ENCODE data around the gene HDLBP.
"Not testable (repeated sequence)": the region's sequence is repeated elsewhere in the genome, so short reads cannot be mapped to it uniquely, and the experiment has no call there.

HDLBP gene

DNA sequence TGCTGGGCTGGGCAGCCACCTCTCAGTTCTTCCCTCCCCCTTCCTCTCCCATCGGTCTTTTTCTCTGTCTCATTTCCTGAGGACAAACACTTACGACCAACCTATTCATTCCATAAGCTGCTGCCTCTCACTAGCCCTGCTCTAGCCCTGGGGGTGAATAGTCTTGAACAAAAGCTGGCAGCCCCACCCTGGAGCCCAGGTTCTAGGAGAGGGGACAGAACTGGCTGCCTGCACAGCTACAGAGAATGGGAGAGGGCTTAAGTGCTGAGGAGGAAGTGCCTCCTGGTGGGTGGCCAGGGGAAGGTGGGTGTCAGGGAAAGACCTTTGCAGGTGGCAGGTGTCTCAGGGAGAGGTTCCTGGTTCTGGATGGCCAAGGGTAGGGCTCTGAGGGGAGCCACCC, 104.2 kb downstream of the HDLBP start:
- DNase-seq (ENCODE audit: low spot score) = no peak

DNA sequence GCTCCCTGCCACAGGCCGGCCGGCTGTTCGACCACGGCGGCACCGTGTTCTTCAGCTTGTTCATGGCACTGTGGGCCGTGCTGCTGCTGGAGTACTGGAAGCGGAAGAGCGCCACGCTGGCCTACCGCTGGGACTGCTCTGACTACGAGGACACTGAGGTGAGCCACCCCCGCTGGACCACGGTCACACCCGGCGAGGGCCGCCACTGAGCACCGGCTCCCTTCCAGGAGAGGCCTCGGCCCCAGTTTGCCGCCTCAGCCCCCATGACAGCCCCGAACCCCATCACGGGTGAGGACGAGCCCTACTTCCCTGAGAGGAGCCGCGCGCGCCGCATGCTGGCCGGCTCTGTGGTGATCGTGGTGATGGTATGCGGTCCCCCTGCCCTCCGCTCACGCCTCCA, 106.2 kb downstream of the HDLBP start:
- no peak for DNase-seq (ENCODE audit: low spot score)

DNA sequence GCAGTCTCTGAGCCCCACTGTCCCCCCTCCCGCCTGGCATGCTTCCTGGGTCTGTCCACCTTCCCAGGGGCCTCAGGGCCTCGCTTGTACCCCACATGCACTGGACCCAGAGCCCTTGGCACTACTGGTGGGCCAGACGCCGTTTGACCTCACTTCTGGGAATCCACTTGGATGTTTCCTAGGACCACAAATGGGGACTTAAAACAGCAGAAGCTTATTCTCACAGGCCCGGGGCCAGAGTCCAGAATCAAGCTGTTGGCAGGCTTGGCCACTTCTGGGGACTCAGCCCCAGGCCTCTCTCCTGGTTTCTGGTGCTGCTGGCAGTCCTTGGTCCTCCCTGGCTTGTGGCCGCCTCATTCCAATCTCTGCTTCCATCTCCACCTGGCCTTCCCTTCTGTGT, 107.4 kb downstream of the HDLBP start:
- no peak for DNase-seq (ENCODE audit: low spot score)

- DNase-seq (ENCODE audit: low spot score) = no peak
Measured at GRCh38 chr2:241207641-241208040, 107.8 kb downstream of the HDLBP start.

DNA sequence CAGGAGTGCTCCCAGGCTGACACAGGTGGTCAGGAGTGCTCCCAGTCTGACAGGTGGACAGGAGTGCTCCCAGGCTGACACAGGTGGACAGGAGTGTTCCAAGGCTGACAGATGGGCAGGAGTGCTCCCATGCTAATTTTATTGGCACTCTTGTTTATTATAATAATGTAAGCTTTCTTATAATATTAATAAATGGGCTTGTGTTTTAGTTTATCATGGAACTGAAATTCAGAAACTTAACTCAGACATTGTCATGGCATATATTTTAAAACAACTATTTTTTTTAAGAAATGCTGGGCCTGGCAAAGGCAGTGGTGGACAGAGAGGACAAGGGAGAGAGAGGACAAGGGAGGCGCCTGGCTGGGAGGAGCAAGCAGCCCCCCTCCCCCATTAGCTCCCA, 108.3 kb downstream of the HDLBP start:
- DNase-seq (ENCODE audit: low spot score) = no peak

DNA sequence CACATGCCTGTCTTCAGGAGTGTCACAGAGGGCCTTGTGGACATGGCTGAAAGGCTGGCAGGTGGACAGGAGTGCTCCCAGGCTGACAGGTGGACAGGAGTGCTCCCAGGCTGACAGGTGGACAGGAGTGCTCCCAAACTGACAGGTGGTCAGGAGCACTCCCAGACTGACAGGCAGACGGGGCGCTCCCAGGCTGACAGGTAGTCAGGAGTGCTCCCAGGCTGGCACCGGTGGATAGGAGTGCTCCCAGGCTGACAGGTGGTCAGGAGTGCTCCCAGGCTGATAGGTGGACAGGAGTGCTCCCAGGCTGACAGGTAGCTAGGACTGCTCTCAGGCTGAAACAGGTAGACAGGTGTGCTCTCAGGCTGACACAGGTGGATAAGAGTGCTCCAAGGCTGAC, 110.4 kb downstream of the HDLBP start:
- no peak for DNase-seq (ENCODE audit: low spot score)

- DNase-seq (ENCODE audit: low spot score) = no peak
Measured at GRCh38 chr2:241204490-241204889, 111.0 kb downstream of the HDLBP start.

- DNase-seq (ENCODE audit: low spot score) = no peak
Measured at GRCh38 chr2:241204010-241204384, 111.5 kb downstream of the HDLBP start.

DNA sequence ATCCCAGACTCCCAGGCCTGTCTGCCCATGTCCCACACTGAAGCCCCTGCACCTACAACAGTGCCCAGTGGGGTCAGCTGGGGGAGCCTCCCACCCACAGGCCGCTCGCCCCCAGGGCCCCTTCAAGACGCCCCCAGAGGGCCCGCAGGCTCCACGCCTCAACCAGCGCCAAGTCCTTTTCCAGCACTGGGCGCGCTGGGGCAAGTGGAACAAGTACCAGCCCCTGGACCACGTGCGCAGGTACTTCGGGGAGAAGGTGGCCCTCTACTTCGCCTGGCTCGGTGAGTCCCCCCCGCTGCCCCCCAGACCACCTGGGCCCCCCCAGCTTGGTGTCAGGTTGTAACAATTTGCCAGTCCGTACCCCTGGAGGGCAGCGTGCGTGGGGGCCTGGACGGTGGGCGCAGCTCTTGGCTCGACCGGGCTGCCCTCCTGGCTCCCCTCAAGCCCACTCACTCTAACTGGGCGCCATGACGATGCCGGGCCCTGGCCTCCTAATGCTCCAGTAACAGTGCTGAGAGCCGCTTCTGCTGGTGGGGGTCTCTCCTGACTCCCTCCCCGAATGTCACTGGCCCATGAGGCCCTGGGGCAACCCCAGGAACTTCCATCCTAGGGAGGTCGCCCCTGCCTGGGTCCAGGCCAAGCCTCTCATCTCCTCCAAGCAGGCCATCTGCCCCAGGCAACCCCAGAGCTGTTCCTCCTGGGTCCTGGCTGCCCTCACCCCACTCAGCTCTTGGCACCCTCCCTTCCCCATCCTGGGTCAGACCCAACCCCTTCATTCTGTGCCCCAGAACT, 112.1 kb downstream of the HDLBP start:
- DNase-seq (ENCODE audit: low spot score) = no peak

DNA sequence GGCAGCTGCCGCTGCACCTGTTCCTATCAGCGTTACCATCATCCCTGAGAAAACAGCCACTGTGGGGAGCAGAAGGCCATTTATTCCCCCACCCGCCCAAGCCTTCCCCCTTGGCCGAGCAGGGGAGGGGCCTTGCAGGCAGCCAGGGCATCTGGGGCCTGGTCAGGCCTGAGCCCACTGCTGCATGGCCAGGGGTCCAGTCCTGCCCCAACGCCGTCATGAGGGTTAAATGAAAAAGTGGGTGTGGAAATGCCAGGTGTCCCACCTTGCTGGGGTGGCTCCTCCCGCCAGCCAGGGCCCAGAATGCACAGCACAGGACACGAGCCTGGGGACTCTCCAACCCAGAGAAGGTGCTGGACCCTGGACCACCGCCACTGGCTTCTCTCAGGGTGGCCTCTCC, 112.8 kb downstream of the HDLBP start:
- DNase-seq (ENCODE audit: low spot score) = no peak

DNA sequence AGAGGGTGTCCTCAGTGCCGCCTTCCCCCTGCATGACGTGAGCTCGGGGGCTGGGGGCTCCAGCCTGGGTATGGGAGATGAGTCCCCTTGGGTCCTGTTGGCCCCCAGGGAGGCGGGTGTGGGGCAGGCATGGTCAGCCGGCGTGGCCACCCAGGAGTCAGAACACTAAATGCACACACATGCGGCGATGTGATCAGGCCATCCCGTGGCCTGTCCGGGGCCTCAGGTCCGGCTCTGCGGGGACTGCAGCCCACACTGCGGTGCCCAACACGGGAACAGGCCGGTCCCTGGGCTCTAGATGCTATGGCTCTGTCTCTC, 113.2 kb downstream of the HDLBP start:
- DNase-seq (ENCODE audit: low spot score) = no peak

DNA sequence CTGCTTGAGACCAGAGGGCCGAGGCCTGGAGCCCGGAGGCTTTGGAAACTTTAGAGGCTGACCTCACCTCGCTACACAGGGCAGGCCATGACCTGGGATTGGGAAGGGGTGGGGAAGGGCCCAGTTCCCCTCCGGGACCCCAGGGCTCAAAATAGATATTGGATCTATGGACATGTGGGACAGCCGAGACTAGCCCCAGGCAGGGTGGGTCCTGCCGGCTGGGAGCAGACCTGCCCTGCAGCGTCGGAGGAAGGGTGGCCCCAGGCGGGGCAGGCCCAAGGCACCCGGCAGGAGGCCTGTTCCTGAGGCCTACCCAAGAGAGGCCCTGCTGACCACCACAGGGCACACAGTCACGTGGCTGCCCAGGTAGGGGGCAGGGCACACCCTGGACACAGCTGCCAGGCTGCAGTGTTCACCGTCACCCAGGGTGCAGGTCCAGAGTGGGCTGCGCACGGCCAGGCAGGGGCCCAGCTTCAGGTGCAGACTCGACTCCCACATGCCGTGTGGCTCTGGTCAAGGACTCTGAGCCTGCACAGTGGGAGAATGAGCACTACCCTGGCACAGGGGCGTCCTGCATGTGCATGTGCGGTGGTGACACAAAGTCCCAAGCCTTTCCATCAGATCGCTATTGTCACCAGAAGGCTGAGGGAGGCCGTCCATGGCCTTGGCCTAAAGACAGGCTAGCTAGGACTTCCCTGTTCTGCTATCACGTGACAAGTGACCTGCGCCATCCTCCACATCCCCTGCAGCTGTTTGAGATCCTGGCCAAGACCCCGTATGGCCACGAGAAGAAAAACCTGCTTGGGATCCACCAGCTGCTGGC, 113.8 kb downstream of the HDLBP start:
- no peak for DNase-seq (ENCODE audit: low spot score)

DNA sequence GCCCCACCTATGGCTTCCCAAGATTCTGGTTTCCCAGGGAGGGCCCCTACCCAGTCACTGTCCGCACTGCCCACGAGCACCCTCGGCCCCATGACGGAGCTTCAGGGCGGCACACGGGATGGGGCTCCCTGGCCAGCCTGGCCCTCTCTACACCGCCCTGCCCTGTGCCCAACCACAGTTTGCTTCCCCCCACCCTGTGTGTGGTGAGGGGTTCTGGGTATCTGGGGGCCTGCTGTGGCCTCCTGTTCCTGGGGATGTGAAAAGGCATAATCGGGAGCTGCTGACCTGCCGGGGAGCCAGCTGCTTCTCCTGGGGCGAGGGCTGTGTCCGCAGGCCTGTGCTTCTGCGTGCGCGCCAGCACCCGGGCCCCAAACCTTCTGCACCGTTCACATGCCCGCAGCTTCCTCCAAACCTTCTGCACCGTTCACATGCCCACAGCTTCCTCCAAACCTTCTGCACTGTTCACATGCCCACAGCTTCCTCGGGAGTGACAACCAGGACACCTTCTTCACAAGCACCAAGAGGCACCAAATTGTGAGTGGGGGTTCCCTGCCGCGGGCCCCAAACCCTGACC, 114.6 kb downstream of the HDLBP start:
- DNase-seq (ENCODE audit: low spot score) = no peak

GRCh38 chr2:241199897-241200821, 115.3 kb downstream of the HDLBP start:
- no peak for DNase-seq (ENCODE audit: low spot score)

GRCh38 chr2:241199286-241199685, 116.2 kb downstream of the HDLBP start:
- DNase-seq (ENCODE audit: low spot score) = no peak

DNA sequence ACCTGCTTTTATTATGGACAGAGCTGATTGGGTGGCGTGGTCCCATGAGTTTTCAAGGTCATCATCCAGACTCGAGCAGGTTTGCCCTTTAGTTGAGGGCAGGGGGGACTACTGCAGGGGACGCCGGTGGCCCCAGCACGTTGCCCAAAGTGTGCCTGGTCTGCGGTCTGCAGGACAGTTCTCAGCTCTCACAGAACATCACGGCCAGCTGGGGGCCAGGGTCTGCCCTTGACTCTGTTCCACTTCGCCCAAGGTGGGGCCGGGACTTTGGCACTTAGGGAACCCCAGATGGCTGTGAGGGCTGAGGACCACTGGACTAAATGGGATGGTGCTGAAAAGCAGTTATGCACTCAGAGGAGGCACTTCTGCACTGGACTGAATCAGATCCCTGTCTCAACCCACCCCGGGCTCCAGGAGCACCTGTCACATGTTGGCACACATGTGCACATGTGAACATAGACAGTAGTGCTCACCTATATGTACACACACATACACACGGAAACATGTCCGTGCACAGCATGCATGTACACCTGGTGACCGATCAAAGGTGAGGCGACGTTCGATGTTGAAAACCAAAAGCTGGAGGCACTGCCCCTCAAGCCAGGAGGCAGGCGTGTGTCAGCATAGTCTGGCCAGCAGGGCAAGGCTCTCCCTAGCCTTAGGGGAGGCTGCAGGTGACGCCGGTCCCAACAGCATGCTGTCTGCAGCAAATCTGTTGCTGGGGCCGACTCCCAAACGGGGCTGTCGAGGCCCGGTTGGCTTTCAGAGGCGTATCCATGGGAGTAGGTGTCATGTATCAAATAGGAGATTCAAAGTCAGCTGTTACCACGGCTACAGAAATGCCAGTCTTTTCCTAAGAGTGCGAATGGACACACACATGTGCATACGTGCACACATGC, 116.8 kb downstream of the HDLBP start:
- no peak for DNase-seq (ENCODE audit: low spot score)

DNA sequence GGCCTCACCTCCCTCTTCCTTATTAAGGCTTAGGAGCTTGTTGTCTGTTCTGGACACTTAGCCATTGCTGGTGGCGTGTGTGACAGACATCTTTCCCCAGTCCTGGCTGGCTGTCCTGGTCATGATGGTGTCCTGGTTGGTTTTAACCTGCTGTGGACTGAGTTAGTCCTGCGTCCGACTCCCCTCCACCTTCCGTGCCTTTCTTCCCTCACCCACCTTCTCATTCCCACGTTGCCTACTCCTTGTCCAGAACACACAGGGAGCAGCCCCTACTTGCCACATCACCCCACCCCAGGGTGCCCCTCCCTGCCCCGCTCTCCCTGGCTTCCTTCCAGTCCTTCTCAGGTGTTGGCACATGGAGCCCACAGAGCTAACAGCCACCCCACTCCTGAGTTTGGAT, 117.5 kb downstream of the HDLBP start:
- DNase-seq (ENCODE audit: low spot score) = no peak

- not testable (repeated sequence) for DNase-seq (ENCODE audit: low spot score)
Measured at GRCh38 chr2:241197246-241197645, 118.2 kb downstream of the HDLBP start.

GRCh38 chr2:241195506-241196130, 119.9 kb downstream of the HDLBP start:
- peak; percentile 38 for DNase-seq (ENCODE audit: low spot score)

DNA sequence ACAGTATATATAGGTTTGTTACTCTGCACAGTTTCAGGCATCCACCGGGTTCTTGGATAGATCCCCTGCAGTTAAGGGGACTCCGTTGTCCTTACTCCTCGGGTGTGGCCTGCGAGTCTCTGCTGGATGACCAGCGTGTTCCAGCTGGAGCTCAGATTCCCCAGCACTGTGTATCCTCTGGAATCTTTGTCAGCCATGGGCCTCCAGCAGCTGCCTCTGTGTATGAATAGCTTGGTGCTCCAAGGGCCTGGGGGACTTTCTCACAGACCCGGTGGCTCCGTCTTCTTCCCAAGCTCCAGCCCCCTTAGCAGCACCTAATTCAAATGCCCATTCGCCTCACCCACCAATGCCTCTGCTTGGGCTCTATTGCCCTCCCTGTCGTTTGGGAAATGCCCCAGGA, 120.7 kb downstream of the HDLBP start:
- DNase-seq (ENCODE audit: low spot score) = peak; percentile 36

GRCh38 chr2:241193271-241193670, 122.2 kb downstream of the HDLBP start:
- no peak for DNase-seq (ENCODE audit: low spot score)
